Measurements from ENCODE around the gene ZSCAN31.

GRCh38 chr6:28351087-28351486, 15.1 kb upstream of the ZSCAN31 start:
- no peak for TF ChIP-seq CTCF (IDR thresholded peaks at IDR 0.05)
- no peak for TF ChIP-seq EP300 (IDR thresholded peaks at IDR 0.05; ENCODE audit: borderline replicate concordance in 1 of 2, low read depth in 1 of 2, low read length in 1 of 2)
- no peak for TF ChIP-seq MAX (IDR thresholded peaks at IDR 0.05; ENCODE audit: low read depth)
- no peak for TF ChIP-seq MXI1 (IDR thresholded peaks at IDR 0.05; ENCODE audit: low read depth, low read length)
- TF ChIP-seq SIN3A (IDR thresholded peaks at IDR 0.05; ENCODE audit: borderline replicate concordance, low read depth, low read length) = no peak
- no peak for TF ChIP-seq GABPA (IDR thresholded peaks at IDR 0.05; ENCODE audit: low read depth)
- no peak for TF ChIP-seq USF2 (IDR thresholded peaks at IDR 0.05; ENCODE audit: borderline replicate concordance, low read depth, low read length)
- no peak for TF ChIP-seq EZH2phosphoT487 (IDR thresholded peaks at IDR 0.05; ENCODE audit: borderline replicate concordance, low read depth)
- no peak for TF ChIP-seq TCF12 (IDR thresholded peaks at IDR 0.05)
- TF ChIP-seq FOXM1 (IDR thresholded peaks at IDR 0.05; ENCODE audit: low read depth) = no peak
- TF ChIP-seq RAD21 (IDR thresholded peaks at IDR 0.05; ENCODE audit: low read length) = no peak
- TF ChIP-seq PBX3 (IDR thresholded peaks at IDR 0.05) = no peak
